AG04450 (cell line): ENCODE data around the gene RBM43. TPM values are rescaled to one million over a fixed set of nuclear protein-coding genes. Genes with fewer than 3 reads are reported as not detected.
A peak's percentile ranks its signal among the peaks of the same experiment; 100 is the strongest.

Experiments
- CTCF ChIA-PET: fragments of 300-600, 350-600 bp; formaldehyde crosslinking; extraction: SDS; loops from one replicate; lab custom pipeline; 2022; ENCODE audit warnings: antibody characterized with exemption, inconsistent platforms; lab: Charles Lee
- POLR2A ChIA-PET: fragments of 350-600 bp; formaldehyde crosslinking; extraction: SDS; loops from one replicate; lab custom pipeline; 2021; ENCODE audit warnings: antibody characterized with exemption, inconsistent platforms; lab: Yijun Ruan, JAX
- DNase-seq: peaks from one replicate; pipeline ENCODE4 v3.0.0-alpha.2; 2011; ENCODE audit warnings: low read depth, low spot score
- H3K27ac ChIP-seq: one replicate; pipeline ENCODE4 v1.5.1; 2012; ENCODE audit warnings: low read depth, low read length, control low read depth
- H3K27me3 ChIP-seq: one replicate; pipeline ENCODE4 v1.6.0; 2012; ENCODE audit warnings: low read length; ENCODE audit not compliant: control insufficient read depth, insufficient read depth
- H3K4me3 ChIP-seq: 2 replicates; pipeline ENCODE4 v1.5.1; 2011; ENCODE audit warnings: mild to moderate bottlenecking, low read depth, low read length, control low read depth
- H3K9me3 ChIP-seq: 2 replicates; pipeline ENCODE4 v1.5.1; 2012; ENCODE audit warnings: low read length; ENCODE audit not compliant: control insufficient read depth, insufficient read depth
- polyA plus RNA-seq: library from polyadenylated mRNA; depleted of rRNA; stranded (reverse); fragments of >200 nt; gene quantifications from 2 replicates; pipeline ENCODE4 v1.2.3, GENCODE V29; 2011
- TF ChIP-seq, protein P1 (sequence below): IDR thresholded peaks from 2 replicates; pipeline ENCODE4 v1.5.1; 2011; ENCODE audit warnings: low read depth, low read length, control low read depth, inconsistent platforms

The RBM43 gene
- polyA plus RNA-seq, 1 experiment, result 19.2 TPM

DNA sequence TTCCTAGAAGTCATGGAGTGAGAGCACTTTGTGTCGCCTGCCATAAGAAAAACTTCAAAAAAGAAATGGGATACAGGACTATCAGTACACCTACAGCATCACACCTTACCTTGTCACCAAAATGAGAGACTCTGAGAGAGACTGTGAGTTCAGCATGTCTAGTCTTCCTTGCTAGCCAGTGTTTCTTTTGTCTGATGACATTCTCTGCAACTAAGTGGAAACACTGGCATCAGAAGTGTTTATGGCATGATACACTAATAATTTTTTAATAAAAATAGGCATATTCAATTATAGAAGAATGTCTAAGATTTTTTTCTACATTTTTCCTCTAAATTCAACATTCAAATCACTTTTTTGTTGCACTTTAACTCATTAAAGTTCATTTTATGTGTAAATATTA, 9.0 kb downstream of the RBM43 start:
- no peak overlapping the region for H3K27ac ChIP-seq
- TF ChIP-seq, protein P1, sequence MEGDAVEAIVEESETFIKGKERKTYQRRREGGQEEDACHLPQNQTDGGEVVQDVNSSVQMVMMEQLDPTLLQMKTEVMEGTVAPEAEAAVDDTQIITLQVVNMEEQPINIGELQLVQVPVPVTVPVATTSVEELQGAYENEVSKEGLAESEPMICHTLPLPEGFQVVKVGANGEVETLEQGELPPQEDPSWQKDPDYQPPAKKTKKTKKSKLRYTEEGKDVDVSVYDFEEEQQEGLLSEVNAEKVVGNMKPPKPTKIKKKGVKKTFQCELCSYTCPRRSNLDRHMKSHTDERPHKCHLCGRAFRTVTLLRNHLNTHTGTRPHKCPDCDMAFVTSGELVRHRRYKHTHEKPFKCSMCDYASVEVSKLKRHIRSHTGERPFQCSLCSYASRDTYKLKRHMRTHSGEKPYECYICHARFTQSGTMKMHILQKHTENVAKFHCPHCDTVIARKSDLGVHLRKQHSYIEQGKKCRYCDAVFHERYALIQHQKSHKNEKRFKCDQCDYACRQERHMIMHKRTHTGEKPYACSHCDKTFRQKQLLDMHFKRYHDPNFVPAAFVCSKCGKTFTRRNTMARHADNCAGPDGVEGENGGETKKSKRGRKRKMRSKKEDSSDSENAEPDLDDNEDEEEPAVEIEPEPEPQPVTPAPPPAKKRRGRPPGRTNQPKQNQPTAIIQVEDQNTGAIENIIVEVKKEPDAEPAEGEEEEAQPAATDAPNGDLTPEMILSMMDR, result no peak
- H3K4me3 ChIP-seq, result no peak overlapping the region
- CTCF ChIA-PET, result no interaction called here
- H3K9me3 ChIP-seq, result peaks cover 12% of the 10 kb centered on the region
- no peak for DNase-seq
- POLR2A ChIA-PET, result no interaction called here
- H3K27me3 ChIP-seq, result no peaks in the 10 kb centered on the region

DNA sequence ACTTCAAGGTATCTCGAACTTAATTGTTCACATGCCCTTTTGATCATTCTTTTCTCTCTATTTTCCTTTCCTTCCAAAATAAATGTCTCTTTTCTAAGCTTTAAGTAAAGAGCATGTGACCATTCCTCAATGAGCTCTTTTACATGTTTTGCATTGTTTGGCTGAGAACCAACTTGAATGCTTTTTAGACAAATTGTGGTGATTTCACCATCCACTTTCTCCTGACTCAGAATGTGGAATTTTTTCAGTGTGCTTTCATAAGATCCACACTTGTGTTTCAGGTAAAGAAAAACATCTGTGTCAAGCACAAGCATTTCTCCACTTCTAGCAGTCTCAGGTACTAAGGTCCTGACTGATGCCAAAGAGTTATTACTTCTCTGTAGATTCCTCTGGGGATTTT, 10.7 kb downstream of the RBM43 start:
- ChIA-PET CTCF (interaction anchor here (0.6 to 1.0 kb wide), 3 partner anchors 12 to 1677 kb away, joined by 3 to 4 read pairs (median 3); no protein-coding TSS in a partner anchor), POLR2A (interaction anchor here (0.6 to 1.0 kb wide), 7 partner anchors 10 to 170 kb away, joined by 3 to 6 read pairs (median 4); partner anchors contain the start of genes NMI and RBM43)
- no peak overlapping the region for H3K4me3 ChIP-seq
- no peaks in the 10 kb centered on the region for H3K27me3 ChIP-seq
- TF ChIP-seq, protein P1, result no peak
- peak overlapping the region; percentile 63 for H3K27ac ChIP-seq
- H3K9me3 ChIP-seq, result peaks cover 12% of the 10 kb centered on the region
- DNase-seq, result peak; percentile 77

DNA sequence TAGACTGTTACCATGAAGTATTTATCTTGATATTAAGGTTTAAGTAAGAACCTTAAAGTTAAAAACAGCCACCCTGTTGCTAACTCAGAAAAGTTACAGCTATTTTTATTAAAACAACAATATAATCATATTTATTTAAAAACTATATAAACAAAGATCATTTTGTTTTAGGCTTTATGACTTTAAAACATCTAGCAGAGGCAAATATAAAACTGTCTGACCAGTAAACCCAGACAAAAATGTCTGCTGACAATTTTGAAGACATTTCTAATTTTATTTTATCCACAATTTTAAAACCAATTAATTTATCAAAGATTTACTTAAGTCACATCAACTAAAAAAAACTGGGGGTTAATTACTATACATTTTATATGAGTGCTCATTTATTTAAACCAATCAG, 14.2 kb downstream of the RBM43 start:
- ChIA-PET POLR2A (no interaction called here), CTCF (interaction anchor here (1.6 to 2.0 kb wide), 2 partner anchors 9 to 196 kb away, joined by 3 to 19 read pairs; no protein-coding TSS in a partner anchor)
- DNase-seq, result no peak
- no peaks in the 10 kb centered on the region for H3K27me3 ChIP-seq
- TF ChIP-seq, protein P1, result no peak
- H3K9me3 ChIP-seq, result peaks cover 12% of the 10 kb centered on the region
- H3K27ac ChIP-seq, result no peak overlapping the region
- no peak overlapping the region for H3K4me3 ChIP-seq

DNA sequence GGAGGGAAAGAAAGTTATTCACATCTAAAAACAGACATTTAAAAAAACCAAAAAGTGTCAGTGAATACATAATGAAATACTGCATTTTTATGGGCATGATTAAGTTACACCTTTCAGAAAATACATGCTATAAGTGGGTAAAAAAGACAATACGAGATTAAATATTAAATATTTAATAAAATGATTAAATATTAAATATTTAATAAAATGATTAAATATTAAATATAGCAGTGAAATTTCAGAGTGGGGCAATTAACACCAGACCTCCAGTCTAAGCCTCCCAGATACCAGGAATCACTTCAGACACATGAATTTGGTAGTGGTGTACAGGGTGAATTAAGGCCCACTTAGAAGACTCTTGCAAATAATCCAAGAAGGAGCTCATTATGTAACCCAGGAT, 15.5 kb downstream of the RBM43 start:
- no peak overlapping the region for H3K4me3 ChIP-seq
- ChIA-PET POLR2A (no interaction called here), CTCF (interaction anchor here (1.6 kb wide), 1 partner anchor 195 kb away, joined by 3 read pairs; no protein-coding TSS in a partner anchor)

DNA sequence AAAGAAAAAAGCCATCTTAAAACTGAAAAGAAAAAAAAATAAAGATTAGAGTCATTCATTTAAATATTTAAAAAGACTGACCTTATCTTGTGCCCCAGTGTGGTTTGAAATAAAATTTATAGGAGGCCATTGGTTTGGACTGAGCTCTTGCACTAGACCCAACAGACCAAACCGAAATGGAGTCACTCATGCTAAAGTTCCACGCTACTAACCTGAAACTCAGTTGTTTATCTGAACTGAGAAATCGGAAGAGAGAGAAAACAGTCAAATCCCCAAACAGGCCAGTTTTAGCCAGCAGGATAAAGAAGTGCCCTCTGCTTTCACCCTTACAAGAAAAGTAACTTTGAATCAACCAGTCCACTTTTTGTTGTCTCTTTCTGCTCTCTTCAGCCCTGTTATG, 18.2 kb downstream of the RBM43 start:
- TF ChIP-seq, protein P1, result no peak
- Histone ChIP-seq H3K27me3 (no peaks in the 10 kb centered on the region), H3K9me3 (no peaks in the 10 kb centered on the region), H3K27ac (no peak overlapping the region), H3K4me3 (no peak overlapping the region)
- ChIA-PET POLR2A (no interaction called here), CTCF (no interaction called here)
- no peak for DNase-seq

More for the DNA sequence above, 15.5 kb downstream of the RBM43 start:
- Histone ChIP-seq H3K9me3 (peaks cover 12% of the 10 kb centered on the region), H3K27me3 (no peaks in the 10 kb centered on the region), H3K27ac (no peak overlapping the region)
- TF ChIP-seq, protein P1, result no peak
- no peak for DNase-seq
